ENCODE measurements around the gene ZDHHC18. TPM values are rescaled to one million over a fixed set of nuclear protein-coding genes. Genes with fewer than 3 reads are reported as not detected.
A peak's percentile ranks its signal among the peaks of the same experiment; 100 is the strongest.
"Not testable (repeated sequence)": the region's sequence is repeated elsewhere in the genome, so short reads cannot be mapped to it uniquely, and the experiment has no call there.

The ZDHHC18 gene
- total and polyA plus RNA-seq, 5 donors = 11.8 to 14.4 (median 12.6) TPM

GRCh38 chr1:26832249-26832960 is 5.9 kb downstream of the ZDHHC18 start:
- Histone ChIP-seq H3K4me1 (ENCODE audit: control insufficient read depth, insufficient read depth, low read length) (peaks cover 5% of the 10 kb centered on the region), H3K27me3 (ENCODE audit: control insufficient read depth, insufficient read depth) (no peaks in the 10 kb centered on the region), H3K27ac (ENCODE audit: low read length) (no peak overlapping the region), H3K4me3 (ENCODE audit: low read length) (no peak overlapping the region), H3K9me3 (ENCODE audit: control insufficient read depth, low read length) (no peaks in the 10 kb centered on the region)
- DNase-seq (no peak), ATAC-seq (no peak)
- intact Hi-C loops (cut with DNase I) = no loop called here
- 89% methylated on average over 16 of the region's 16 CpGs for WGBS

- ATAC-seq (peak; percentile 7 to 48), DNase-seq (peak in 1 of 3 donors; percentile 64)
- intact Hi-C loops (cut with DNase I) = no loop called here
- Histone ChIP-seq H3K4me3 (ENCODE audit: low read length) (no peak overlapping the region), H3K27ac (ENCODE audit: low read length) (no peak overlapping the region), H3K27me3 (ENCODE audit: control insufficient read depth, insufficient read depth) (no peaks in the 10 kb centered on the region), H3K4me1 (ENCODE audit: control insufficient read depth, insufficient read depth, low read length) (peaks cover 5% of the 10 kb centered on the region), H3K9me3 (ENCODE audit: control insufficient read depth, low read length) (no peaks in the 10 kb centered on the region)
- WGBS = 82% methylated on average over 23 of the region's 23 CpGs
Measured at GRCh38 chr1:26833432-26834405, 7.2 kb downstream of the ZDHHC18 start.

DNA sequence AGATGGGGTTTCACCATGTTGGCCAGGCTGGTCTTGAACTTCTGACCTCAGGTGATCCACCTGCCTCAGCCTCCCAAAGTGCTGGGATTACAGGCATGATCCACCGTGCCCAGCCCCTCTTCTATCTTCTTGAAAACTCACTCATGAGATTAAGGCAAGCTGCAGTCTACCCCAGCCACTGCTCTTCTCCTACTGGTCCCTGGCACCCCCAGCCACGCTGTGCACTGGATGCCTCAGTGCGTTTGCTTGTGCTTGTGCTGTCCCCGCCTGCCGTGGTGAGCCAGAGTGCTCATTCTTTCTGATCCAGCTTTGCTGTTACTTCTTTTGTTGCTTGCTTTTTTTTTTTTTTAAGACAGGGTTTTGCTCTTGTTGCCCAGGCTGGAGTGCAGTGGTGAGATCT is 11.2 kb downstream of the ZDHHC18 start:
- H3K27me3 ChIP-seq (ENCODE audit: control insufficient read depth, insufficient read depth); H3K9me3 ChIP-seq (ENCODE audit: control insufficient read depth, low read length); H3K4me3 ChIP-seq (ENCODE audit: low read length); DNase-seq; H3K4me1 ChIP-seq (ENCODE audit: control insufficient read depth, insufficient read depth, low read length); ATAC-seq; H3K27ac ChIP-seq (ENCODE audit: low read length); intact Hi-C loops (cut with DNase I): not testable (repeated sequence)
- 94% methylated on average over 5 of the region's 5 CpGs for WGBS

GRCh38 chr1:26838474-26839338 is 12.2 kb downstream of the ZDHHC18 start:
- H3K4me3 ChIP-seq (ENCODE audit: low read length) = no peak overlapping the region
- no peaks in the 10 kb centered on the region for H3K27me3 ChIP-seq (ENCODE audit: control insufficient read depth, insufficient read depth)
- no peaks in the 10 kb centered on the region for H3K9me3 ChIP-seq (ENCODE audit: control insufficient read depth, low read length)
- 74% methylated on average over 8 of the region's 8 CpGs for WGBS
- H3K4me1 ChIP-seq (ENCODE audit: control insufficient read depth, insufficient read depth, low read length) = no peaks in the 10 kb centered on the region
- DNase-seq = no peak
- intact Hi-C loops (cut with DNase I) = no loop called here
- no peak overlapping the region for H3K27ac ChIP-seq (ENCODE audit: low read length)
- ATAC-seq = no peak

- no peak for DNase-seq
- Histone ChIP-seq H3K4me3 (ENCODE audit: low read length) (no peak overlapping the region), H3K27ac (ENCODE audit: low read length) (no peak overlapping the region), H3K4me1 (ENCODE audit: control insufficient read depth, insufficient read depth, low read length) (no peaks in the 10 kb centered on the region), H3K27me3 (ENCODE audit: control insufficient read depth, insufficient read depth) (no peaks in the 10 kb centered on the region), H3K9me3 (ENCODE audit: control insufficient read depth, low read length) (no peaks in the 10 kb centered on the region)
- no peak for ATAC-seq
- intact Hi-C loops (cut with DNase I) = no loop called here
- WGBS = 99% methylated on average over 1 of the region's 1 CpG
Measured at GRCh38 chr1:26839339-26839722, 12.8 kb downstream of the ZDHHC18 start.

DNA sequence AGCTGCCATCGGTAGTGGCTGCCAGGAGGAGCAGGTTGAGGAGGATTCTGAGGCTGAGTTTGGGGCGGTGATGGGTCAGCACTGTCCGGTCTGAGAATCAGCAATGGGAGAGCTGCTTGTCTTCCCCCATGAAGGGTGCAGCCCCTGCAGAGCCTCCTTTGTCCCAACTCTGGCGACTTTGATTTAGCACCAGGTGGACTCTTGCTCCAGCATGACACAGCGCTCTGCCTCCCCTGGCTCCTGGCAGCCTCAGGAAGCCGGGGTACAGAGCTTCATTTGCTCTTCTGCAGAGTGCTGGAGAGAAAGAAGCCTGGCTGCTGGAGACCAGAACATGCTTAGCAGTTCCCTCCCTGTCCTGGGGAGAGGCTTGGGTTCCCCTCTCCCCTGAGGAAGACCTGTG is 13.3 kb downstream of the ZDHHC18 start:
- no peaks in the 10 kb centered on the region for H3K9me3 ChIP-seq (ENCODE audit: control insufficient read depth, low read length)
- no peaks in the 10 kb centered on the region for H3K27me3 ChIP-seq (ENCODE audit: control insufficient read depth, insufficient read depth)
- H3K4me1 ChIP-seq (ENCODE audit: control insufficient read depth, insufficient read depth, low read length) = no peaks in the 10 kb centered on the region
- H3K27ac ChIP-seq (ENCODE audit: low read length) = no peak overlapping the region
- 88% methylated on average over 6 of the region's 6 CpGs for WGBS
- DNase-seq (no peak), ATAC-seq (no peak)
- intact Hi-C loops (cut with DNase I) = no loop called here
- no peak overlapping the region for H3K4me3 ChIP-seq (ENCODE audit: low read length)

DNA sequence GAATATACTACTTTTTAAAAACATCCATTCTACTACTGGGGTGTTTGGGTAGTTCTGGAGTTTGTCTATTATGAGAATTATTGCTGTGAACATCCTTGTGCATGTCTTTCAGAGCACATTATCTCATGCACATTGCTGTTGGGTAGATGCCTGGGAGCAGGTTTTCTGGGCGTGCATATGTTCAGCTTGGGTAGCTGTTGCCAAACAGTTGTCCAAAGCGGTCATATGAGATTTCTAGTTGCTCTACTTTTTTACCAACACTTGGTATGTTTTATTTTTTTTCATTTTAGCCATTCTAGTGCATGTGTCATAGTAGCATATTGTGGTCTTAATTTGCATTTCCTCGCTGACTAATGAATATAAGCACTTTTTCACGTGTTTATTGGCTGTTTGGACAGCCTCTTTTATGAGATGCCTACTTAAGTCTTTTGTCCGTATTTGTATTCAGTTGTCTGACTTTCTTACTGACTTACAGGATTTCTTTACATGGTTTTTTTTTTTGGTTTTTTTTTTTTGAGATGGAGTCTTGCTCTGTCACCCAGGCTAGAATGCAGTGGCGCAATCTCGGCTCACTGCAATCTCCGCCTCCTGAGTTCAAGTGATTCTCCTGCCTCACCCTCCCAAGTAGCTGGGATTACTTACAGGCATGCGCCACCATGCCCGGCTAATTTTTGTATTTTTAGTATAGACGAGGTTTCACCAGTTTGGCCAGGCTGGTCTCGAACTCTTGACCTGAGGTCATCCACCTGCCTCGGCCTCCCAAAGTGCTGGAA is 18.1 kb downstream of the ZDHHC18 start:
- Histone ChIP-seq H3K27me3 (ENCODE audit: control insufficient read depth, insufficient read depth) (no peaks in the 10 kb centered on the region), H3K9me3 (ENCODE audit: control insufficient read depth, low read length) (no peaks in the 10 kb centered on the region), H3K27ac (ENCODE audit: low read length) (no peak overlapping the region), H3K4me3 (ENCODE audit: low read length) (no peak overlapping the region), H3K4me1 (ENCODE audit: control insufficient read depth, insufficient read depth, low read length) (no peaks in the 10 kb centered on the region)
- DNase-seq (no peak), ATAC-seq (no peak)
- WGBS = 88% methylated on average over 13 of the region's 13 CpGs
- intact Hi-C loops (cut with DNase I) = no loop called here

GRCh38 chr1:26847826-26848225 is 21.3 kb downstream of the ZDHHC18 start:
- H3K4me1 ChIP-seq (ENCODE audit: control insufficient read depth, insufficient read depth, low read length); H3K9me3 ChIP-seq (ENCODE audit: control insufficient read depth, low read length); H3K4me3 ChIP-seq (ENCODE audit: low read length); DNase-seq; H3K27me3 ChIP-seq (ENCODE audit: control insufficient read depth, insufficient read depth); H3K27ac ChIP-seq (ENCODE audit: low read length); ATAC-seq; intact Hi-C loops (cut with DNase I): not testable (repeated sequence)
- 88% methylated on average over 6 of the region's 6 CpGs for WGBS

- WGBS = 95% methylated on average over 10 of the region's 10 CpGs
- Histone ChIP-seq H3K27ac (ENCODE audit: low read length) (no peak overlapping the region), H3K4me1 (ENCODE audit: control insufficient read depth, insufficient read depth, low read length) (no peaks in the 10 kb centered on the region), H3K9me3 (ENCODE audit: control insufficient read depth, low read length) (no peaks in the 10 kb centered on the region), H3K27me3 (ENCODE audit: control insufficient read depth, insufficient read depth) (no peaks in the 10 kb centered on the region), H3K4me3 (ENCODE audit: low read length) (no peak overlapping the region)
- DNase-seq (no peak), ATAC-seq (no peak)
- intact Hi-C loops (cut with DNase I) = no loop called here
Measured at GRCh38 chr1:26848499-26848898, 22.0 kb downstream of the ZDHHC18 start.

All from right cardiac atrium (tissue), 5 donors.